Subcutaneous abdominal adipose tissue (tissue), 5 donors: ENCODE data around the gene NLN.

Experiments
- H3K27ac ChIP-seq: one replicate; pipeline ENCODE4 v1.7.0; 2013; ENCODE audit warnings: low read depth, mild to moderate bottlenecking, inconsistent platforms, low read length, moderate library complexity
- H3K27me3 ChIP-seq, 5 donors: one replicate each; pipeline ENCODE4 v1.7.0; 2013; ENCODE audit warnings: low read length in 5 of 5, inconsistent platforms in 1 of 5; ENCODE audit not compliant: control insufficient read depth in 5 of 5, insufficient read depth in 4 of 5
- H3K36me3 ChIP-seq, 5 donors: one replicate each; pipeline ENCODE4 v1.7.0; 2013; ENCODE audit warnings: low read length in 5 of 5; ENCODE audit not compliant: control insufficient read depth in 5 of 5, insufficient read depth in 5 of 5
- H3K4me1 ChIP-seq, 5 donors: one replicate each; pipeline ENCODE4 v1.7.0; 2013; ENCODE audit warnings: low read length in 5 of 5, mild to moderate bottlenecking in 3 of 5, moderate library complexity in 1 of 5; ENCODE audit not compliant: control insufficient read depth in 5 of 5, insufficient read depth in 5 of 5
- H3K4me3 ChIP-seq, 5 donors: one replicate each; pipeline ENCODE4 v1.7.0; 2013; ENCODE audit warnings: low read length in 5 of 5, low read depth in 1 of 5
- H3K9ac ChIP-seq, 5 donors: one replicate each; pipeline ENCODE4 v1.7.0; 2013; ENCODE audit warnings: low read length in 5 of 5, mild to moderate bottlenecking in 4 of 5, moderate library complexity in 3 of 5
- H3K9me3 ChIP-seq, 5 donors: one replicate each; pipeline ENCODE4 v1.7.0; 2013; ENCODE audit warnings: low read length in 5 of 5; ENCODE audit not compliant: control insufficient read depth in 5 of 5
- donor health status: healthy.
- donor health status: healthy.
- donor health status: healthy.
- donor health status: healthy.
- donor health status: healthy.

The NLN gene

GRCh38 chr5:65749956-65750355 lies 28.0 kb downstream of the NLN start:
- no peaks in the 10 kb centered on the region for H3K4me1 ChIP-seq
- no peaks in the 10 kb centered on the region for H3K9me3 ChIP-seq
- H3K4me3 ChIP-seq = no peak overlapping the region
- H3K9ac ChIP-seq = no peak overlapping the region
- H3K27me3 ChIP-seq = no peaks in the 10 kb centered on the region
- H3K36me3 ChIP-seq = no peaks in the 10 kb centered on the region
- H3K27ac ChIP-seq = no peak overlapping the region

GRCh38 chr5:65750938-65751337 lies 28.9 kb downstream of the NLN start:
- no peak overlapping the region for H3K9ac ChIP-seq
- H3K27me3 ChIP-seq = no peaks in the 10 kb centered on the region
- no peaks in the 10 kb centered on the region for H3K9me3 ChIP-seq
- H3K27ac ChIP-seq = no peak overlapping the region
- no peak overlapping the region for H3K4me3 ChIP-seq
- H3K4me1 ChIP-seq = no peaks in the 10 kb centered on the region
- H3K36me3 ChIP-seq = no peaks in the 10 kb centered on the region

GRCh38 chr5:65753189-65753588 lies 31.2 kb downstream of the NLN start:
- H3K9me3 ChIP-seq = no peaks in the 10 kb centered on the region
- no peaks in the 10 kb centered on the region for H3K4me1 ChIP-seq
- H3K27ac ChIP-seq = no peak overlapping the region
- no peak overlapping the region for H3K9ac ChIP-seq
- H3K4me3 ChIP-seq = no peak overlapping the region
- H3K27me3 ChIP-seq = no peaks in the 10 kb centered on the region
- no peaks in the 10 kb centered on the region for H3K36me3 ChIP-seq

GRCh38 chr5:65758546-65759144 lies 36.6 kb downstream of the NLN start:
- H3K9me3 ChIP-seq = no peaks in the 10 kb centered on the region
- H3K4me3 ChIP-seq = no peak overlapping the region
- H3K9ac ChIP-seq = no peak overlapping the region
- H3K4me1 ChIP-seq = peaks cover 0 to 4% (median 0%) of the 10 kb centered on the region in 5 donors
- H3K27ac ChIP-seq = no peak overlapping the region
- peaks cover 6 to 20% (median 12%) of the 10 kb centered on the region in 5 donors for H3K36me3 ChIP-seq
- no peaks in the 10 kb centered on the region for H3K27me3 ChIP-seq

- no peak overlapping the region for H3K9ac ChIP-seq
- H3K36me3 ChIP-seq = peaks cover 6 to 20% (median 12%) of the 10 kb centered on the region in 5 donors
- H3K27ac ChIP-seq = no peak overlapping the region
- H3K27me3 ChIP-seq = no peaks in the 10 kb centered on the region
- H3K9me3 ChIP-seq = no peaks in the 10 kb centered on the region
- H3K4me3 ChIP-seq = no peak overlapping the region
- peaks cover 0 to 4% (median 0%) of the 10 kb centered on the region in 5 donors for H3K4me1 ChIP-seq
Observed at GRCh38 chr5:65760504-65761275, 38.7 kb downstream of the NLN start.

GRCh38 chr5:65762234-65762633 lies 40.2 kb downstream of the NLN start:
- no peaks in the 10 kb centered on the region for H3K9me3 ChIP-seq
- H3K4me1 ChIP-seq = peaks cover 0 to 4% (median 0%) of the 10 kb centered on the region in 5 donors
- H3K9ac ChIP-seq = no peak overlapping the region
- H3K4me3 ChIP-seq = no peak overlapping the region
- no peaks in the 10 kb centered on the region for H3K27me3 ChIP-seq
- no peak overlapping the region for H3K27ac ChIP-seq
- peaks cover 9 to 26% (median 12%) of the 10 kb centered on the region in 5 donors for H3K36me3 ChIP-seq

- H3K4me3 ChIP-seq = no peak overlapping the region
- no peak overlapping the region for H3K9ac ChIP-seq
- no peak overlapping the region for H3K27ac ChIP-seq
- peaks cover 0 to 3% (median 0%) of the 10 kb centered on the region in 5 donors for H3K4me1 ChIP-seq
- H3K27me3 ChIP-seq = no peaks in the 10 kb centered on the region
- H3K36me3 ChIP-seq = peaks cover 0 to 14% (median 3%) of the 10 kb centered on the region in 5 donors
- H3K9me3 ChIP-seq = no peaks in the 10 kb centered on the region
Observed at GRCh38 chr5:65765582-65765981, 43.6 kb downstream of the NLN start.

- peaks cover 0 to 14% (median 3%) of the 10 kb centered on the region in 5 donors for H3K36me3 ChIP-seq
- no peaks in the 10 kb centered on the region for H3K4me1 ChIP-seq
- H3K9me3 ChIP-seq = no peaks in the 10 kb centered on the region
- H3K27me3 ChIP-seq = no peaks in the 10 kb centered on the region
- no peak overlapping the region for H3K27ac ChIP-seq
- no peak overlapping the region for H3K9ac ChIP-seq
- no peak overlapping the region for H3K4me3 ChIP-seq
Observed at GRCh38 chr5:65766175-65766574, 44.2 kb downstream of the NLN start.

GRCh38 chr5:65766781-65767180 lies 44.8 kb downstream of the NLN start:
- H3K9me3 ChIP-seq = no peaks in the 10 kb centered on the region
- H3K4me3 ChIP-seq = no peak overlapping the region
- no peaks in the 10 kb centered on the region for H3K27me3 ChIP-seq
- no peak overlapping the region for H3K9ac ChIP-seq
- H3K4me1 ChIP-seq = no peaks in the 10 kb centered on the region
- H3K36me3 ChIP-seq = peaks cover 0 to 14% (median 3%) of the 10 kb centered on the region in 5 donors
- no peak overlapping the region for H3K27ac ChIP-seq

- no peaks in the 10 kb centered on the region for H3K27me3 ChIP-seq
- no peak overlapping the region for H3K27ac ChIP-seq
- no peak overlapping the region for H3K4me3 ChIP-seq
- H3K4me1 ChIP-seq = no peaks in the 10 kb centered on the region
- H3K9ac ChIP-seq = no peak overlapping the region
- no peaks in the 10 kb centered on the region for H3K9me3 ChIP-seq
- H3K36me3 ChIP-seq = peaks cover 0 to 14% (median 3%) of the 10 kb centered on the region in 5 donors
Observed at GRCh38 chr5:65767565-65767964, 45.6 kb downstream of the NLN start.
